SU-DHL-6 (cell line): ENCODE measurements around the gene SOCS6.

ENCODE experiments used
- CTCF ChIP-seq: fragments of 200-600 bp; sonication (generic); IDR thresholded peaks from one replicate; pipeline ENCODE4 v1.5.1; 2017; ENCODE audit warnings: antibody characterized with exemption, mild to moderate bottlenecking, low read length, moderate library complexity; ENCODE audit not compliant: insufficient read depth, poor library complexity, severe bottlenecking
- EZH2phosphoT487 ChIP-seq: fragments of 200-600 bp; sonication (generic), shearing (Covaris generic); conservative IDR thresholded peaks from 2 replicates; pipeline ENCODE4 v1.6.1; 2018; ENCODE audit warnings: mild to moderate bottlenecking, antibody characterized with exemption, low read length, moderate library complexity, mixed read lengths

GRCh38 chr18:70246061-70246466, 42.8 kb upstream of the SOCS6 start:
- TF ChIP-seq CTCF (no peak), EZH2phosphoT487 (no peak)
